ENCODE results near the gene PTGR2. TPM values are rescaled to one million over a fixed set of nuclear protein-coding genes. Genes with fewer than 3 reads are reported as not detected.

Gene PTGR2
- total and polyA plus RNA-seq, 2 donors (not counting 1 experiment from before 2014, with no cell fraction given) = 1.2 to 4.5 TPM

GRCh38 chr14:73807457-73807856, 44.2 kb upstream of the PTGR2 start:
- ChIA-PET CTCF (no interaction called here), POLR2A (no interaction called here)
- H3K9me3 Mint-ChIP-seq (ENCODE audit: insufficient read depth) = no peaks in the 10 kb centered on the region

GRCh38 chr14:73809391-73809790, 42.2 kb upstream of the PTGR2 start:
- H2AFZ ChIP-seq (ENCODE audit: insufficient read depth, low read depth, low read length, poor library complexity, severe bottlenecking) = no peak overlapping the region
- no peaks in the 10 kb centered on the region for H3K36me3 ChIP-seq (replicated peaks in 1 of 2; ENCODE audit: control extremely low read depth in 1 of 2, control insufficient read depth in 1 of 2, extremely low read depth in 1 of 2, insufficient read depth in 2 of 2, low read length in 1 of 2)
- H3K27ac ChIP-seq (ENCODE audit: low read length in 2 of 2) = no peak overlapping the region
- CTCF ChIA-PET = interaction anchor here (0.8 to 1.4 kb wide), 2 partner anchors 80 to 82 kb away, joined by 3 to 4 read pairs; no protein-coding TSS in a partner anchor
- no peaks in the 10 kb centered on the region for H3K9me3 ChIP-seq (ENCODE audit: control extremely low read depth in 1 of 3, control insufficient read depth in 2 of 3, insufficient read depth in 1 of 3, low read length in 2 of 3)
- peaks cover 0 to 4% of the 10 kb centered on the region in 2 donors for H3K4me1 ChIP-seq (ENCODE audit: control insufficient read depth in 2 of 2, insufficient read depth in 2 of 2, low read length in 2 of 2)
- no peak overlapping the region for H3K4me3 ChIP-seq (ENCODE audit: control extremely low read depth in 1 of 5, extremely low read depth in 1 of 5, insufficient read depth in 1 of 5, low read depth in 2 of 5, low read length in 4 of 5)
- Mint-ChIP-seq H3K9me3 (ENCODE audit: insufficient read depth) (no peaks in the 10 kb centered on the region), H3K4me3 (no peak overlapping the region), H3K4me1 (peaks cover 12% of the 10 kb centered on the region), H3K27ac (no peak overlapping the region), H3K27me3 (peaks cover 7% of the 10 kb centered on the region)
- intact Hi-C loops (cut with micrococcal nuclease) = no loop called here
- H3K27me3 ChIP-seq (replicated peaks in 1 of 4; ENCODE audit: control extremely low read depth in 1 of 4, control insufficient read depth in 3 of 4, insufficient read depth in 4 of 4, low read length in 3 of 4) = no peaks in the 10 kb centered on the region
- POLR2A ChIA-PET = no interaction called here
- H3K9ac ChIP-seq (ENCODE audit: low read length) = no peak overlapping the region
- TF ChIP-seq EZH2 (IDR thresholded peaks at IDR 0.05; ENCODE audit: borderline replicate concordance, insufficient read depth, low read depth, low read length, poor library complexity, severe bottlenecking) (no peak), CTCF (IDR thresholded peaks at IDR 0.05) (no peak)
- DNase-seq (no peak), ATAC-seq (ENCODE audit: low read depth) (no peak)
- WGBS (ENCODE audit: insufficient coverage) = 96% methylated on average over 6 of the region's 6 CpGs
- H4K20me1 ChIP-seq (ENCODE audit: control insufficient read depth, insufficient read depth, low read length, poor library complexity, severe bottlenecking) = no peaks in the 10 kb centered on the region
- H3K79me2 ChIP-seq (ENCODE audit: control insufficient read depth, insufficient read depth, low read length) = no peaks in the 10 kb centered on the region
- H3K4me2 ChIP-seq (replicated peaks; ENCODE audit: low read depth, low read length, poor library complexity, severe bottlenecking) = no peak overlapping the region

More at GRCh38 chr14:73807457-73807856, 44.2 kb upstream of the PTGR2 start:
- no peak overlapping the region for H3K27ac ChIP-seq (ENCODE audit: low read length in 2 of 2)
- no peak for ATAC-seq (ENCODE audit: low read depth)
- H3K4me1 ChIP-seq (ENCODE audit: control insufficient read depth in 2 of 2, insufficient read depth in 2 of 2, low read length in 2 of 2) = peaks cover 0 to 4% of the 10 kb centered on the region in 2 donors
- H2AFZ ChIP-seq (ENCODE audit: insufficient read depth, low read depth, low read length, poor library complexity, severe bottlenecking) = no peak overlapping the region
- intact Hi-C loops (cut with micrococcal nuclease) = no loop called here
- no CpG with 5 or more reads among the region's 1 CpG for WGBS (ENCODE audit: insufficient coverage)
- no peak overlapping the region for H3K9ac ChIP-seq (ENCODE audit: low read length)
- no peaks in the 10 kb centered on the region for H4K20me1 ChIP-seq (ENCODE audit: control insufficient read depth, insufficient read depth, low read length, poor library complexity, severe bottlenecking)
- no peaks in the 10 kb centered on the region for H3K27me3 ChIP-seq (replicated peaks in 1 of 4; ENCODE audit: control extremely low read depth in 1 of 4, control insufficient read depth in 3 of 4, insufficient read depth in 4 of 4, low read length in 3 of 4)
- TF ChIP-seq EZH2 (IDR thresholded peaks at IDR 0.05; ENCODE audit: borderline replicate concordance, insufficient read depth, low read depth, low read length, poor library complexity, severe bottlenecking) (no peak), CTCF (IDR thresholded peaks at IDR 0.05) (no peak)
- no peak overlapping the region for H3K4me3 ChIP-seq (ENCODE audit: control extremely low read depth in 1 of 5, extremely low read depth in 1 of 5, insufficient read depth in 1 of 5, low read depth in 2 of 5, low read length in 4 of 5)
- H3K36me3 ChIP-seq (replicated peaks in 1 of 2; ENCODE audit: control extremely low read depth in 1 of 2, control insufficient read depth in 1 of 2, extremely low read depth in 1 of 2, insufficient read depth in 2 of 2, low read length in 1 of 2) = no peaks in the 10 kb centered on the region
- no peak for DNase-seq
- Mint-ChIP-seq H3K27me3 (peaks cover 7% of the 10 kb centered on the region), H3K27ac (no peak overlapping the region), H3K4me3 (no peak overlapping the region), H3K4me1 (peaks cover 8% of the 10 kb centered on the region)
- no peaks in the 10 kb centered on the region for H3K79me2 ChIP-seq (ENCODE audit: control insufficient read depth, insufficient read depth, low read length)
- no peaks in the 10 kb centered on the region for H3K9me3 ChIP-seq (ENCODE audit: control extremely low read depth in 1 of 3, control insufficient read depth in 2 of 3, insufficient read depth in 1 of 3, low read length in 2 of 3)
- H3K4me2 ChIP-seq (replicated peaks; ENCODE audit: low read depth, low read length, poor library complexity, severe bottlenecking) = no peak overlapping the region
